PC-9 (cell line): ENCODE results near the gene FOXL1. TPM values are rescaled to one million over a fixed set of nuclear protein-coding genes. Genes with fewer than 3 reads are reported as not detected.

Experiments used
- BruUV-seq: library from RNA; stranded (reverse); fragments of 400-500 nt; replicated peaks from 2 replicates; lab custom pipeline; 2021; lab: Mats Ljungman, UMichigan
- CTCF ChIA-PET: fragments of 300-600 bp; sonication (Branson Sonifier 250); formaldehyde crosslinking; loops from one replicate; lab custom pipeline; 2022; ENCODE audit warnings: antibody characterized with exemption; lab: Charles Lee
- POLR2A ChIA-PET: fragments of 300-600 bp; sonication (Branson Sonifier 250); formaldehyde crosslinking; loops from one replicate; lab custom pipeline; 2022; ENCODE audit warnings: antibody characterized with exemption; ENCODE audit not compliant: unreplicated experiment; lab: Charles Lee
- DNase-seq, 2 experiments: peaks; one replicate each; pipeline versions ENCODE4 v3.0.0 to v3.0.0-alpha.2; 2015 to 2022; ENCODE audit warnings: mixed read lengths in 1 of 2
- H2AFZ ChIP-seq: fragments of 200-600 bp; sonication (generic); 2 replicates; pipeline ENCODE4 v1.8.1; 2017; ENCODE audit warnings: antibody characterized with exemption
- H3F3A ChIP-seq: fragments of 200-600 bp; sonication (generic); 2 replicates; pipeline ENCODE4 v1.8.1; 2017; ENCODE audit warnings: antibody characterized with exemption, mild to moderate bottlenecking, low read depth; ENCODE audit not compliant: insufficient read depth
- H3K27ac ChIP-seq: fragments of 200-600 bp; sonication (generic); 2 replicates; pipeline ENCODE4 v1.6.1; 2016; ENCODE audit warnings: mixed run types
- H3K27me3 ChIP-seq: fragments of 200-600 bp; sonication (generic); 2 replicates; pipeline ENCODE4 v1.6.1; 2016; ENCODE audit warnings: low read depth, mixed run types; ENCODE audit not compliant: insufficient read depth
- H3K36me3 ChIP-seq: fragments of 200-600 bp; sonication (generic); 2 replicates; pipeline ENCODE4 v1.6.1; 2016; ENCODE audit warnings: low read depth, mixed run types
- H3K4me1 ChIP-seq: fragments of 200-600 bp; sonication (generic); replicated peaks from 2 replicates; pipeline ENCODE4 v1.6.1; 2016; ENCODE audit warnings: mixed run types; ENCODE audit not compliant: insufficient read depth
- H3K4me2 ChIP-seq: fragments of 200-600 bp; sonication (generic); 2 replicates; pipeline ENCODE4 v1.6.1; 2017; ENCODE audit warnings: mixed run types
- H3K4me3 ChIP-seq: fragments of 200-600 bp; sonication (generic); 2 replicates; pipeline ENCODE4 v1.6.1; 2016; ENCODE audit warnings: mixed run types
- H3K79me2 ChIP-seq: fragments of 200-600 bp; sonication (generic); 2 replicates; pipeline ENCODE4 v1.6.1; 2017; ENCODE audit warnings: low read depth, mixed run types
- H3K9me2 ChIP-seq: fragments of 200-600 bp; sonication (generic); 2 replicates; pipeline ENCODE4 v1.8.1; 2017; ENCODE audit warnings: mild to moderate bottlenecking; ENCODE audit not compliant: insufficient read depth
- H3K9me3 ChIP-seq: fragments of 200-600 bp; sonication (generic); 2 replicates; pipeline ENCODE4 v1.8.1; 2016; ENCODE audit warnings: low read depth; ENCODE audit not compliant: insufficient read depth
- H4K20me1 ChIP-seq: fragments of 200-600 bp; sonication (generic); 2 replicates; pipeline ENCODE4 v1.8.1; 2017; ENCODE audit not compliant: insufficient read depth
- EZH2 ChIP-seq: fragments of 200-600 bp; sonication (generic); IDR thresholded peaks from 2 replicates; pipeline ENCODE4 v1.8.0; 2017; ENCODE audit warnings: antibody characterized with exemption, low read depth
- intact Hi-C: fragments of 100-400 bp; cut with micrococcal nuclease; formaldehyde crosslinking; loops from one replicate; pipeline ENCODE4 v1.10.0; 2022; ENCODE audit not compliant: unreplicated experiment
- total RNA-seq: library from RNA; stranded (reverse); gene quantifications from 2 replicates; pipeline ENCODE4 v1.2.3, GENCODE V29; 2021
- TF ChIP-seq, protein P1 (sequence below): fragments of 200-600 bp; sonication (generic); conservative IDR thresholded peaks from 2 replicates; pipeline ENCODE4 v1.6.1; 2017; ENCODE audit warnings: mixed run types, antibody characterized with exemption, mild to moderate bottlenecking, moderate library complexity

The FOXL1 gene
- total RNA-seq, 1 experiment from 2014 or later, result not detected

DNA sequence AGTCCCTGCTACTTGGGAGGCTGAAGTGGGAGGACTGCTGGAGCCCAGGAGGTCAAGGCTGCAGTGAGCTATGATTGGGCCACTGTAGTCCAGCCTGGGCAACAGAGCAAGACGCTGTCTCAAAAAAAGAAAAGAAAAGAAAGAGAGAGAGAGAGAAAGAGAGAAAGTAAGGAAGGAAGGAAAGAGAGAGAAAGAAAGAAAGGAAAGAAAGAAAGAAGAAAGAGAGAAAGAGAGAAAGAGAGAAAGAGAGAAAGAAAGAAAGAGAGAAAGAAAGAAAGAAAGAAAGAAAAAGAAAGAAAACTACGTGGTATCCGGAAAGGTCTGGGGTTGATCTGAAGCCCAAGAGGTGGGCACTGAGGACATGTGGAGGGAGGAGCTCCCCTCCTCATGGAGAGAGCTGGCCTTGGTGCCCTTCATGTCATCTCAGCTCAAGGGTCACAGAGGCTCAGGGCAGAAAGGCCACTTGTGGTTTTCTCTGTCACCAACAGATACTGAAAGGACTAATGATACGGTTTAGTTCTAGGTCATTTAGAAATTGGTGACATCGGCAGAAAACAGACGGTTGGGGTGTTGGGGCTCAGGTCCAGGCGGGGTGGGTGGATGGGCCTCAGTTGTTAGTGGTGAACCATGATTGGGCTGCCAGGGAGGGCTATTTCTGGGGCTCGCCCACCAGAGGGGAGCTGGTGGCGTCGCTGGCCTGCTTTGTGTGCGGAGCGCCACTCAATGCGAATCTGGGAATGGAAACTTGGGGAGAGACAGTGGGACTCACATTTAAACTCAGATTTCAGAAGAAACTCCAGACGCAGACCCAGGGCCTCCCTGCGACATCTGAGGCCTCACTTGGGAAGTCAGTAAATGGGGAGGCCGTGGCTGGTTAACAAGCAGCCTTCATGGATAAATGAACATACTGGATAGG, 44.6 kb downstream of the FOXL1 start:
- Histone ChIP-seq H3K4me1 (no peaks in the 10 kb centered on the region), H3K9me2 (no peaks in the 10 kb centered on the region), H4K20me1 (no peaks in the 10 kb centered on the region), H3K79me2 (no peaks in the 10 kb centered on the region), H2AFZ (no peak overlapping the region), H3K4me2 (no peak overlapping the region), H3K9me3 (no peaks in the 10 kb centered on the region), H3K36me3 (no peaks in the 10 kb centered on the region), H3K27me3 (peaks cover 100% of the 10 kb centered on the region), H3K4me3 (no peak overlapping the region), H3F3A (no peaks in the 10 kb centered on the region), H3K27ac (no peak overlapping the region)
- BruUV-seq, result no TSS peak
- intact Hi-C loops, result no loop called here
- CTCF ChIA-PET, result no interaction called here
- TF ChIP-seq, protein P1, sequence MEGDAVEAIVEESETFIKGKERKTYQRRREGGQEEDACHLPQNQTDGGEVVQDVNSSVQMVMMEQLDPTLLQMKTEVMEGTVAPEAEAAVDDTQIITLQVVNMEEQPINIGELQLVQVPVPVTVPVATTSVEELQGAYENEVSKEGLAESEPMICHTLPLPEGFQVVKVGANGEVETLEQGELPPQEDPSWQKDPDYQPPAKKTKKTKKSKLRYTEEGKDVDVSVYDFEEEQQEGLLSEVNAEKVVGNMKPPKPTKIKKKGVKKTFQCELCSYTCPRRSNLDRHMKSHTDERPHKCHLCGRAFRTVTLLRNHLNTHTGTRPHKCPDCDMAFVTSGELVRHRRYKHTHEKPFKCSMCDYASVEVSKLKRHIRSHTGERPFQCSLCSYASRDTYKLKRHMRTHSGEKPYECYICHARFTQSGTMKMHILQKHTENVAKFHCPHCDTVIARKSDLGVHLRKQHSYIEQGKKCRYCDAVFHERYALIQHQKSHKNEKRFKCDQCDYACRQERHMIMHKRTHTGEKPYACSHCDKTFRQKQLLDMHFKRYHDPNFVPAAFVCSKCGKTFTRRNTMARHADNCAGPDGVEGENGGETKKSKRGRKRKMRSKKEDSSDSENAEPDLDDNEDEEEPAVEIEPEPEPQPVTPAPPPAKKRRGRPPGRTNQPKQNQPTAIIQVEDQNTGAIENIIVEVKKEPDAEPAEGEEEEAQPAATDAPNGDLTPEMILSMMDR, result no peak
- TF ChIP-seq EZH2, result no peak
- DNase-seq, result no peak
- POLR2A ChIA-PET, result no interaction called here

- H3F3A ChIP-seq, result no peaks in the 10 kb centered on the region
- H3K4me2 ChIP-seq, result no peak overlapping the region
- no peak overlapping the region for H3K4me3 ChIP-seq
- no TSS peak for BruUV-seq
- H4K20me1 ChIP-seq, result no peaks in the 10 kb centered on the region
- TF ChIP-seq EZH2, result no peak
- TF ChIP-seq, protein P1, result no peak
- ChIA-PET CTCF (no interaction called here), POLR2A (no interaction called here)
- H3K9me3 ChIP-seq, result no peaks in the 10 kb centered on the region
- peaks cover 100% of the 10 kb centered on the region for H3K27me3 ChIP-seq
- peak in 1 of 2 experiments; percentile 3 for DNase-seq
- intact Hi-C loops, result no loop called here
- no peaks in the 10 kb centered on the region for H3K9me2 ChIP-seq
- H2AFZ ChIP-seq, result no peak overlapping the region
- H3K27ac ChIP-seq, result no peak overlapping the region
- H3K36me3 ChIP-seq, result no peaks in the 10 kb centered on the region
- H3K79me2 ChIP-seq, result no peaks in the 10 kb centered on the region
- no peaks in the 10 kb centered on the region for H3K4me1 ChIP-seq
Observed at GRCh38 chr16:86625029-86625428, 46.7 kb downstream of the FOXL1 start.

DNA sequence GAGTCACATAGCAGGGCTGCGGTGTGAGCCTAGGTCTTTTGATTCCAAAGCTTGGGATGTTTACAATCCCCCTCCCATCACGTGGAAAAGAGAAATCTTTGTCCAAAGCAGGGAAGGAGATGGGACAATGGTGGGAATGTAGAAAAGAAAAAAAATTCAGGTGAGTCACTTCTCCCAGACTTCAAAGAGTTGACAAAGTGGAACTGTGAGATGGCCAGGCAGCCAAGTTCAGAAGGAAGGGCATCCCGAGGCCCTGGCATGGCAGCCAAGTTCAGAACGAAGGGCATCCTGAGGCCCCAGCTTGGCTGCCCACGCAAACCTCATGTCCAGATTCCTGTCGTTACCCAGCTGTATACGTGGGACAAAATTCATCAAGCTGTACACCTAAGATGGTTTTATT, 47.5 kb downstream of the FOXL1 start:
- H3K4me1 ChIP-seq, result no peaks in the 10 kb centered on the region
- no peaks in the 10 kb centered on the region for H3F3A ChIP-seq
- H3K27ac ChIP-seq, result no peak overlapping the region
- no peaks in the 10 kb centered on the region for H3K9me3 ChIP-seq
- H3K79me2 ChIP-seq, result no peaks in the 10 kb centered on the region
- H3K4me3 ChIP-seq, result no peak overlapping the region
- H3K27me3 ChIP-seq, result peaks cover 100% of the 10 kb centered on the region
- TF ChIP-seq EZH2, result no peak
- TF ChIP-seq, protein P1, result no peak
- H3K9me2 ChIP-seq, result no peaks in the 10 kb centered on the region
- no peak overlapping the region for H3K4me2 ChIP-seq
- CTCF ChIA-PET, result no interaction called here
- POLR2A ChIA-PET, result no interaction called here
- H3K36me3 ChIP-seq, result no peaks in the 10 kb centered on the region
- no peak overlapping the region for H2AFZ ChIP-seq
- intact Hi-C loops, result no loop called here
- H4K20me1 ChIP-seq, result no peaks in the 10 kb centered on the region
- DNase-seq, result no peak
- BruUV-seq, result no TSS peak
